ENCODE data around the gene NCOA1. TPM values are rescaled to one million over a fixed set of nuclear protein-coding genes. Genes with fewer than 3 reads are reported as not detected.
"Not testable (repeated sequence)": the region's sequence is repeated elsewhere in the genome, so short reads cannot be mapped to it uniquely, and the experiment has no call there.

The NCOA1 gene
- total RNA-seq, 2 donors from 2014 or later: 34.9 to 58.3 TPM

- Histone ChIP-seq H3K9me3 (no peaks in the 10 kb centered on the region), H3K36me3 (no peaks in the 10 kb centered on the region), H3K27ac (no peak overlapping the region), H3K4me1 (ENCODE audit: control insufficient read depth in 1 of 2, low read depth in 2 of 2) (peaks cover 0 to 5% of the 10 kb centered on the region in 2 donors), H3K27me3 (replicated peaks; ENCODE audit: insufficient read depth) (no peaks in the 10 kb centered on the region), H3K4me3 (no peak overlapping the region)
- ATAC-seq (ENCODE audit: insufficient number of reproducible peaks, low FRiP score, low read depth): no peak
- no peak for DNase-seq (ENCODE audit: low spot score)
- TF ChIP-seq CTCF (IDR thresholded peaks at IDR 0.05): no peak
Observed at GRCh38 chr2:24544456-24545115, 53.5 kb downstream of the NCOA1 start.

- ATAC-seq (ENCODE audit: insufficient number of reproducible peaks, low FRiP score, low read depth): no peak
- no peaks in the 10 kb centered on the region for H3K27me3 ChIP-seq (replicated peaks; ENCODE audit: insufficient read depth)
- H3K9me3 ChIP-seq: no peaks in the 10 kb centered on the region
- no peaks in the 10 kb centered on the region for H3K36me3 ChIP-seq
- no peak for TF ChIP-seq CTCF (IDR thresholded peaks at IDR 0.05)
- H3K27ac ChIP-seq: no peak overlapping the region
- no peak for DNase-seq (ENCODE audit: low spot score)
- no peak overlapping the region for H3K4me3 ChIP-seq
- no peaks in the 10 kb centered on the region for H3K4me1 ChIP-seq (ENCODE audit: control insufficient read depth in 1 of 2, low read depth in 2 of 2)
Observed at GRCh38 chr2:24546669-24547068, 55.6 kb downstream of the NCOA1 start.

GRCh38 chr2:24548058-24548457 is 57.0 kb downstream of the NCOA1 start:
- DNase-seq (ENCODE audit: low spot score) (no peak), ATAC-seq (ENCODE audit: insufficient number of reproducible peaks, low FRiP score, low read depth) (no peak)
- no peaks in the 10 kb centered on the region for H3K27me3 ChIP-seq (replicated peaks; ENCODE audit: insufficient read depth)
- TF ChIP-seq CTCF (IDR thresholded peaks at IDR 0.05): no peak
- no peaks in the 10 kb centered on the region for H3K9me3 ChIP-seq
- no peak overlapping the region for H3K4me3 ChIP-seq
- H3K27ac ChIP-seq: no peak overlapping the region
- no peaks in the 10 kb centered on the region for H3K36me3 ChIP-seq
- no peaks in the 10 kb centered on the region for H3K4me1 ChIP-seq (ENCODE audit: control insufficient read depth in 1 of 2, low read depth in 2 of 2)

- ATAC-seq (ENCODE audit: insufficient number of reproducible peaks, low FRiP score, low read depth); DNase-seq (ENCODE audit: low spot score): not testable (repeated sequence)
Observed at GRCh38 chr2:24550301-24550700, 59.2 kb downstream of the NCOA1 start.

GRCh38 chr2:24551016-24551415 is 60.0 kb downstream of the NCOA1 start:
- Histone ChIP-seq H3K36me3 (no peaks in the 10 kb centered on the region), H3K27me3 (replicated peaks; ENCODE audit: insufficient read depth) (no peaks in the 10 kb centered on the region), H3K4me1 (ENCODE audit: control insufficient read depth in 1 of 2, low read depth in 2 of 2) (no peaks in the 10 kb centered on the region), H3K9me3 (no peaks in the 10 kb centered on the region), H3K4me3 (no peak overlapping the region), H3K27ac (no peak overlapping the region)
- no peak for TF ChIP-seq CTCF (IDR thresholded peaks at IDR 0.05)
- DNase-seq (ENCODE audit: low spot score) (no peak), ATAC-seq (ENCODE audit: insufficient number of reproducible peaks, low FRiP score, low read depth) (no peak)

More at GRCh38 chr2:24550301-24550700, 59.2 kb downstream of the NCOA1 start:
- not testable (repeated sequence) for H3K27ac ChIP-seq; H3K9me3 ChIP-seq; H3K36me3 ChIP-seq; H3K4me3 ChIP-seq; H3K4me1 ChIP-seq (ENCODE audit: control insufficient read depth in 1 of 2, low read depth in 2 of 2); H3K27me3 ChIP-seq (replicated peaks; ENCODE audit: insufficient read depth)

- ATAC-seq (ENCODE audit: insufficient number of reproducible peaks, low FRiP score, low read depth): no peak
- TF ChIP-seq CTCF (IDR thresholded peaks at IDR 0.05): no peak
- Histone ChIP-seq H3K9me3 (no peaks in the 10 kb centered on the region), H3K27ac (no peak overlapping the region), H3K36me3 (no peaks in the 10 kb centered on the region), H3K4me1 (ENCODE audit: control insufficient read depth in 1 of 2, low read depth in 2 of 2) (no peaks in the 10 kb centered on the region), H3K27me3 (replicated peaks; ENCODE audit: insufficient read depth) (no peaks in the 10 kb centered on the region), H3K4me3 (no peak overlapping the region)
- no peak for DNase-seq (ENCODE audit: low spot score)
Observed at GRCh38 chr2:24552836-24553235, 61.8 kb downstream of the NCOA1 start.
